Measurements from ENCODE around the gene CERS2.

DNA sequence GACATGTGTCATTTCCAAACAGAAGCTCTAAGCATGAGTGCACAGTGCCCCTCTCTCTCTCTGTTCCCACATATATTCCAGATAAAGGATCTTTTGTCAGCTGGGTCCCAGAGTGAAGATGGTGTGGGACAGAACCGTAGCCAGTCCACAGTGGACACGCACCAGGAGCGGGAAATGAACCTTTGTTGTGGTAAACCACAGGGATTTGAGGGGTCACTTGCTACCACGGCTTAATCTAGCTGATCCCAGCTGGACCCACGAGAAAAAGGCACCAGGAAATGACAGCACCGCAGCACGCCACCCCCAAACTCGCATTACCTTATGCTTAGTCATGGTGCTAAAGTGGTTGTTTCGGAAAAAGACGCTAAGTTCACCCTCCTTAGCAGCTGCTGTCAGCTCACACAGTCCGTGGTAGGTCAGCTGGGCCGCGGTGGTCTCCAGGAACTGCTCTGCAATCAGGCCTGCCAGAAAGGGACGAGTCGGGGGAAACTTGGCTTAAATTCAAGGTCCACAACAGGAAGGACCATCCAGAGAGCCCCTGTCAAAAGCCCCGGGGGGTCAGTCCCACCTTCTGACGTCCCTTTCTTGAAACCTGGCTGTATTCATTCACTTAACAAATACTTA is 24.5 kb upstream of the CERS2 start:
- TF ChIP-seq POLR2AphosphoS5 (IDR thresholded peaks at IDR 0.05): no peak
- TF ChIP-seq, protein P1, sequence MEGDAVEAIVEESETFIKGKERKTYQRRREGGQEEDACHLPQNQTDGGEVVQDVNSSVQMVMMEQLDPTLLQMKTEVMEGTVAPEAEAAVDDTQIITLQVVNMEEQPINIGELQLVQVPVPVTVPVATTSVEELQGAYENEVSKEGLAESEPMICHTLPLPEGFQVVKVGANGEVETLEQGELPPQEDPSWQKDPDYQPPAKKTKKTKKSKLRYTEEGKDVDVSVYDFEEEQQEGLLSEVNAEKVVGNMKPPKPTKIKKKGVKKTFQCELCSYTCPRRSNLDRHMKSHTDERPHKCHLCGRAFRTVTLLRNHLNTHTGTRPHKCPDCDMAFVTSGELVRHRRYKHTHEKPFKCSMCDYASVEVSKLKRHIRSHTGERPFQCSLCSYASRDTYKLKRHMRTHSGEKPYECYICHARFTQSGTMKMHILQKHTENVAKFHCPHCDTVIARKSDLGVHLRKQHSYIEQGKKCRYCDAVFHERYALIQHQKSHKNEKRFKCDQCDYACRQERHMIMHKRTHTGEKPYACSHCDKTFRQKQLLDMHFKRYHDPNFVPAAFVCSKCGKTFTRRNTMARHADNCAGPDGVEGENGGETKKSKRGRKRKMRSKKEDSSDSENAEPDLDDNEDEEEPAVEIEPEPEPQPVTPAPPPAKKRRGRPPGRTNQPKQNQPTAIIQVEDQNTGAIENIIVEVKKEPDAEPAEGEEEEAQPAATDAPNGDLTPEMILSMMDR (IDR thresholded peaks at IDR 0.05 in 8 of 11, conservative IDR thresholded peaks at IDR 0.05 in 3 of 11): no peak

Data from spleen (tissue), 7 donors.